DND-41 (cell line): ENCODE results near the gene NR1H2.

ENCODE experiments used
- ATAC-seq: fragments of 200-7000 bp; cut with Tn5 transposase; 3 replicates; pipeline ENCODE4 v1.9.1; 2021; ENCODE audit warnings: low read depth; ENCODE audit not compliant: insufficient read depth
- DNase-seq: peaks from one replicate; pipeline ENCODE4 v3.0.0-alpha.2; 2020
- H2AFZ ChIP-seq: 2 replicates; pipeline ENCODE4 v1.6.0; 2012; ENCODE audit warnings: low read depth, low read length
- H3K27ac ChIP-seq: 2 replicates; pipeline ENCODE4 v1.5.1; 2012; ENCODE audit warnings: low read length, inconsistent platforms
- H3K27me3 ChIP-seq: fragments of 200-600 bp; sonication (generic); 2 replicates; pipeline ENCODE4 v1.6.0; 2012; ENCODE audit warnings: low read length, mild to moderate bottlenecking, inconsistent platforms; ENCODE audit not compliant: insufficient read depth, poor library complexity
- H3K36me3 ChIP-seq: 2 replicates; pipeline ENCODE4 v1.5.1; 2012; ENCODE audit warnings: low read length, inconsistent platforms; ENCODE audit not compliant: insufficient read depth
- H3K4me1 ChIP-seq: 2 replicates; pipeline ENCODE4 v1.5.1; 2012; ENCODE audit warnings: mild to moderate bottlenecking, low read length; ENCODE audit not compliant: insufficient read depth
- H3K4me2 ChIP-seq: 2 replicates; pipeline ENCODE4 v1.6.0; 2012; ENCODE audit warnings: mild to moderate bottlenecking, moderate library complexity, low read length, inconsistent platforms; ENCODE audit not compliant: insufficient read depth
- H3K4me3 ChIP-seq, 2 experiments: fragments of 200-600 bp in 1 of 2; shearing (Covaris generic) in 1 of 2; 2 replicates each; pipeline ENCODE4 v1.5.1; 2012 to 2016; ENCODE audit warnings: inconsistent platforms in 2 of 2, low read length in 2 of 2, mild to moderate bottlenecking in 2 of 2, low read depth in 1 of 2, moderate library complexity in 1 of 2
- H3K79me2 ChIP-seq: 2 replicates; pipeline ENCODE4 v1.6.0; 2012; ENCODE audit warnings: low read length, inconsistent platforms; ENCODE audit not compliant: insufficient read depth
- H3K9ac ChIP-seq: 2 replicates; pipeline ENCODE4 v1.6.0; 2012; ENCODE audit warnings: low read depth, mild to moderate bottlenecking, inconsistent platforms, low read length, moderate library complexity
- H3K9me3 ChIP-seq: 2 replicates; pipeline ENCODE4 v1.5.1; 2012; ENCODE audit warnings: low read length, moderate library complexity, mild to moderate bottlenecking, inconsistent platforms; ENCODE audit not compliant: insufficient read depth, severe bottlenecking
- H4K20me1 ChIP-seq: 2 replicates; pipeline ENCODE4 v1.6.0; 2012; ENCODE audit warnings: low read length; ENCODE audit not compliant: insufficient read depth
- CTCF ChIP-seq: IDR thresholded peaks from 2 replicates; pipeline ENCODE4 v1.5.1; 2012; ENCODE audit warnings: borderline replicate concordance, low read length, moderate library complexity, mild to moderate bottlenecking; ENCODE audit not compliant: poor library complexity, severe bottlenecking; ENCODE audit errors: extremely low read depth
- EZH2 ChIP-seq: IDR thresholded peaks from 3 replicates; pipeline ENCODE4 v1.6.1; 2012; ENCODE audit warnings: borderline replicate concordance, low read depth, mild to moderate bottlenecking, moderate library complexity, low read length, inconsistent platforms; ENCODE audit not compliant: severe bottlenecking

The NR1H2 gene

GRCh38 chr19:50402544-50403301 lies 26.5 kb downstream of the NR1H2 start:
- Histone ChIP-seq H4K20me1 (peaks cover 50% of the 10 kb centered on the region), H3K9me3 (no peaks in the 10 kb centered on the region), H2AFZ (no peak overlapping the region), H3K9ac (no peak overlapping the region), H3K4me1 (no peaks in the 10 kb centered on the region), H3K4me3 (no peak overlapping the region), H3K27me3 (no peaks in the 10 kb centered on the region), H3K36me3 (peaks cover 76% of the 10 kb centered on the region), H3K27ac (no peak overlapping the region), H3K79me2 (peaks cover 20% of the 10 kb centered on the region), H3K4me2 (no peak overlapping the region)
- DNase-seq: no peak
- no peak for TF ChIP-seq EZH2
- TF ChIP-seq CTCF: no peak
- ATAC-seq: no peak

GRCh38 chr19:50406156-50406820 lies 30.0 kb downstream of the NR1H2 start:
- H3K79me2 ChIP-seq: no peaks in the 10 kb centered on the region
- no peaks in the 10 kb centered on the region for H3K27me3 ChIP-seq
- H3K4me1 ChIP-seq: no peaks in the 10 kb centered on the region
- peaks cover 88% of the 10 kb centered on the region for H3K36me3 ChIP-seq
- peaks cover 42% of the 10 kb centered on the region for H4K20me1 ChIP-seq
- H3K9ac ChIP-seq: no peak overlapping the region
- no peaks in the 10 kb centered on the region for H3K9me3 ChIP-seq
- H3K4me3 ChIP-seq: no peak overlapping the region
- H3K27ac ChIP-seq: no peak overlapping the region
- H3K4me2 ChIP-seq: no peak overlapping the region
- ATAC-seq: no peak
- no peak for DNase-seq
- TF ChIP-seq EZH2 (no peak), CTCF (no peak)
- H2AFZ ChIP-seq: no peak overlapping the region

- Histone ChIP-seq H3K4me2 (no peak overlapping the region), H3K4me1 (no peaks in the 10 kb centered on the region), H3K79me2 (no peaks in the 10 kb centered on the region), H3K9ac (no peak overlapping the region), H3K27ac (no peak overlapping the region), H3K9me3 (no peaks in the 10 kb centered on the region), H3K4me3 (no peak overlapping the region), H3K27me3 (no peaks in the 10 kb centered on the region), H2AFZ (no peak overlapping the region), H4K20me1 (peaks cover 36% of the 10 kb centered on the region), H3K36me3 (peaks cover 85% of the 10 kb centered on the region)
- TF ChIP-seq EZH2 (no peak), CTCF (no peak)
- ATAC-seq (no peak), DNase-seq (no peak)
These were observed 30.6 kb downstream of the NR1H2 start for GRCh38 chr19:50406829-50407228.
